CD14-positive monocyte (primary cell): Measurements from ENCODE around the gene JMJD1C. TPM values are rescaled to one million over a fixed set of nuclear protein-coding genes. Genes with fewer than 3 reads are reported as not detected.
"Not testable (repeated sequence)": the region's sequence is repeated elsewhere in the genome, so short reads cannot be mapped to it uniquely, and the experiment has no call there.

ENCODE experiments used
- DNase-seq, 3 donors: peaks; one replicate each; pipeline ENCODE4 v3.0.0-alpha.2; 2011 to 2022
- H2AFZ ChIP-seq: 2 replicates; pipeline ENCODE4 v1.6.0; 2012; ENCODE audit warnings: mild to moderate bottlenecking, low read depth, low read length, inconsistent platforms; ENCODE audit not compliant: insufficient read depth, poor library complexity, severe bottlenecking
- H3K27ac ChIP-seq, 2 donors: 1 replicate in 1 of 2; 2 replicates in 1 of 2; pipeline ENCODE4 v1.5.1; 2012 to 2013; ENCODE audit warnings: low read length in 2 of 2, control low read depth in 1 of 2, inconsistent platforms in 1 of 2, low read depth in 1 of 2, mild to moderate bottlenecking in 1 of 2
- H3K27me3 ChIP-seq, 2 donors: one replicate each; pipeline versions ENCODE4 v1.6.0 to v1.6.1; 2011 to 2013; ENCODE audit warnings: low read length in 2 of 2; ENCODE audit not compliant: control insufficient read depth in 2 of 2, insufficient read depth in 2 of 2
- H3K36me3 ChIP-seq, 2 donors: replicated peaks in 1 of 2; 1 replicate in 1 of 2; 2 replicates in 1 of 2; pipeline versions ENCODE4 v1.5.1 to v1.6.1; 2012 to 2013; ENCODE audit warnings: low read length in 2 of 2, control low read depth in 1 of 2, inconsistent platforms in 1 of 2, mild to moderate bottlenecking in 1 of 2; ENCODE audit not compliant: insufficient read depth in 2 of 2, control insufficient read depth in 1 of 2
- H3K4me1 ChIP-seq, 2 donors: 1 replicate in 1 of 2; 2 replicates in 1 of 2; pipeline versions ENCODE4 v1.5.1 to v1.6.1; 2012 to 2013; ENCODE audit warnings: low read length in 2 of 2, control low read depth in 1 of 2, inconsistent platforms in 1 of 2, mild to moderate bottlenecking in 1 of 2, moderate library complexity in 1 of 2; ENCODE audit not compliant: insufficient read depth in 2 of 2, control insufficient read depth in 1 of 2
- H3K4me2 ChIP-seq: replicated peaks from 2 replicates; pipeline ENCODE3; 2012; ENCODE audit warnings: low read length, moderate library complexity, mild to moderate bottlenecking; ENCODE audit not compliant: poor library complexity, severe bottlenecking; ENCODE audit errors: extremely low read depth
- H3K4me3 ChIP-seq, 3 experiments: fragments of 200-600 bp in 1 of 3; sonication (generic) in 1 of 3; replicated peaks in 1 of 3; 1 replicate in 2 of 3; 2 replicates in 1 of 3; pipeline ENCODE4 v1.5.1; 2011 to 2013; ENCODE audit warnings: low read length in 3 of 3, mild to moderate bottlenecking in 3 of 3, control low read depth in 2 of 3, low read depth in 2 of 3, inconsistent platforms in 1 of 3, moderate library complexity in 1 of 3
- H3K79me2 ChIP-seq: 2 replicates; pipeline ENCODE4 v1.6.0; 2012; ENCODE audit warnings: mild to moderate bottlenecking, control low read depth, inconsistent platforms, low read length, moderate library complexity; ENCODE audit not compliant: insufficient read depth
- H3K9ac ChIP-seq: 2 replicates; pipeline ENCODE4 v1.6.0; 2017; ENCODE audit warnings: low read length, mild to moderate bottlenecking; ENCODE audit not compliant: insufficient read depth, poor library complexity, severe bottlenecking
- H3K9me3 ChIP-seq, 2 donors: replicated peaks in 1 of 2; 1 replicate in 1 of 2; 2 replicates in 1 of 2; pipeline versions ENCODE4 v1.5.1 to v1.6.1; 2012 to 2013; ENCODE audit warnings: low read length in 2 of 2, control low read depth in 1 of 2; ENCODE audit not compliant: control insufficient read depth in 1 of 2, insufficient read depth in 1 of 2
- H4K20me1 ChIP-seq: 2 replicates; pipeline ENCODE4 v1.6.0; 2012; ENCODE audit warnings: mild to moderate bottlenecking, low read length, control low read depth, moderate library complexity; ENCODE audit not compliant: insufficient read depth
- H3K27ac Mint-ChIP-seq, 7 donors: one replicate each; pipeline ENCODE4 v1.8.0; 2020; ENCODE audit warnings: mild to moderate bottlenecking in 7 of 7, mixed read lengths in 7 of 7, moderate library complexity in 6 of 7, inconsistent platforms in 2 of 7
- H3K27me3 Mint-ChIP-seq, 3 donors: one replicate each; pipeline ENCODE4 v1.8.0; 2021 to 2022; ENCODE audit warnings: low read depth in 3 of 3, mild to moderate bottlenecking in 3 of 3, mixed read lengths in 3 of 3, moderate library complexity in 3 of 3, inconsistent platforms in 1 of 3
- H3K36me3 Mint-ChIP-seq, 2 donors: one replicate each; pipeline ENCODE4 v1.8.0; 2020; ENCODE audit warnings: mixed read lengths in 2 of 2, inconsistent platforms in 1 of 2, mild to moderate bottlenecking in 1 of 2
- H3K4me1 Mint-ChIP-seq: one replicate; pipeline ENCODE4 v1.8.0; 2020; ENCODE audit warnings: mild to moderate bottlenecking, mixed read lengths
- H3K4me3 Mint-ChIP-seq, 2 donors: one replicate each; pipeline ENCODE4 v1.8.0; 2020; ENCODE audit warnings: mild to moderate bottlenecking in 2 of 2, mixed read lengths in 2 of 2, moderate library complexity in 1 of 2
- H3K9me3 Mint-ChIP-seq, 7 donors: one replicate each; pipeline ENCODE4 v1.8.0; 2020 to 2022; ENCODE audit warnings: mixed read lengths in 7 of 7, mild to moderate bottlenecking in 6 of 7, moderate library complexity in 6 of 7, inconsistent platforms in 2 of 7
- CTCF ChIP-seq: fragments of 200-600 bp; IDR thresholded peaks from one replicate; pipeline ENCODE4 v1.8.0; 2022; ENCODE audit warnings: antibody characterized with exemption, mild to moderate bottlenecking
- whole genome bisulfite sequencing: methylation state at CpG from one replicate; pipeline ENCODE4 v1.1.5; 2013; ENCODE audit warnings: missing lambda C conversion rate; ENCODE audit not compliant: insufficient coverage; 5-methylcytosine and 5-hydroxymethylcytosine counted together
- intact Hi-C, 2 donors: fragments of 100-400 bp; cut with micrococcal nuclease; formaldehyde crosslinking; loops; one replicate each; pipeline versions ENCODE4 v1.15.0 to v1.15.1; 2023
- polyA plus RNA-seq, 3 donors: library from polyadenylated mRNA; depleted of rRNA in 1 of 3; unstranded in 2 of 3; stranded (reverse) in 1 of 3; fragments of 300-500 nt in 2 of 3; fragments of >200 nt in 1 of 3; fragmentation: Illumina TruSeq in 2 of 3; gene quantifications; 1 replicate in 2 of 3; 2 replicates in 1 of 3; pipeline ENCODE4 v1.2.3, GENCODE V29; 2012 to 2021

Gene JMJD1C
- polyA plus RNA-seq, 3 donors = 27.8 to 84.8 (median 46.5) TPM

DNA sequence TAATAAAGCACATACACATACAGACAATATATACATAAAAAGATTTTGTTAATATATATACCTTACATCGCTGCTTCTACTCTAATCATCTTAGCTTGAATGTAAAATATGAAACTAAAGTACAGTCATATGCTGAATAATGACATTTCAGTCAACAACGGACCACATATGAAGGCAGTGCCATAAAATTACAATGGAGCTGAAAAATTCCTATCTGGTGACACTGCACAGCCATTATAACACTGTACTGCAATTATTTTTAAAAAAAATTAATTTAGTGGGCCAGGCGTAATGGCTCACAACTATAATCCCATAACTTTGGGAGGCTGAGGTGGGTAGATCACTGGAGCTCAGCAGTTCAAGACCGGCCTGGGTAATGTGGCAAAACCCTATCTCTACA, 122.3 kb downstream of the JMJD1C start:
- peaks cover 2% of the 10 kb centered on the region for H3K4me1 Mint-ChIP-seq
- TF ChIP-seq CTCF = no peak
- intact Hi-C loops = no loop called here
- Histone ChIP-seq H3K27me3 (no peaks in the 10 kb centered on the region), H2AFZ (no peak overlapping the region), H3K9me3 (no peaks in the 10 kb centered on the region), H3K4me1 (no peaks in the 10 kb centered on the region), H3K9ac (no peak overlapping the region), H3K79me2 (peaks cover 3% of the 10 kb centered on the region), H3K36me3 (no peaks in the 10 kb centered on the region), H4K20me1 (peaks cover 24% of the 10 kb centered on the region), H3K4me3 (no peak overlapping the region), H3K4me2 (no peak overlapping the region), H3K27ac (no peak overlapping the region)
- H3K27ac Mint-ChIP-seq = no peak overlapping the region
- DNase-seq = no peak
- H3K9me3 Mint-ChIP-seq = no peaks in the 10 kb centered on the region
- peaks cover 3 to 6% of the 10 kb centered on the region in 2 donors for H3K36me3 Mint-ChIP-seq
- WGBS = no CpG with 5 or more reads among the region's 4 CpGs
- H3K27me3 Mint-ChIP-seq = no peaks in the 10 kb centered on the region
- no peak overlapping the region for H3K4me3 Mint-ChIP-seq

- H3K4me1 ChIP-seq, H3K4me1 Mint-ChIP-seq, H3K4me3 Mint-ChIP-seq, H3K27ac Mint-ChIP-seq, DNase-seq, H3K4me3 ChIP-seq, H3K9ac ChIP-seq, H3K79me2 ChIP-seq, H3K36me3 ChIP-seq, H3K27me3 ChIP-seq, H2AFZ ChIP-seq, intact Hi-C loops, H3K4me2 ChIP-seq, H3K9me3 Mint-ChIP-seq, H3K36me3 Mint-ChIP-seq, H3K27ac ChIP-seq, H3K9me3 ChIP-seq, H3K27me3 Mint-ChIP-seq: not testable (repeated sequence)
- WGBS = 95% methylated on average over 3 of the region's 7 CpGs
- H4K20me1 ChIP-seq = peaks cover 16% of the 10 kb centered on the region
Measured at GRCh38 chr10:63339640-63340039, 126.1 kb downstream of the JMJD1C start.
